ENCODE data around the gene PTPRN2. TPM values are rescaled to one million over a fixed set of nuclear protein-coding genes. Genes with fewer than 3 reads are reported as not detected.

Gene PTPRN2
- polyA plus RNA-seq, 1 experiment: 0.02 TPM

GRCh38 chr7:158108646-158109293 is 478.9 kb downstream of the PTPRN2 start:
- CTCF ChIA-PET: no interaction called here
- POLR2A ChIA-PET: no interaction called here

GRCh38 chr7:158107806-158108205 is 479.8 kb downstream of the PTPRN2 start:
- Histone ChIP-seq H3K27me3 (ENCODE audit: control insufficient read depth, insufficient read depth, low read length) (no peaks in the 10 kb centered on the region), H3K4me3 (ENCODE audit: low read depth, low read length) (no peak overlapping the region), H3K27ac (ENCODE audit: low read depth, low read length) (no peak overlapping the region), H3K9me3 (ENCODE audit: control insufficient read depth, insufficient read depth, low read length) (peaks cover 92% of the 10 kb centered on the region)
- no peak for TF ChIP-seq CTCF (IDR thresholded peaks at IDR 0.05; ENCODE audit: low read depth, low read length)
- ChIA-PET CTCF (no interaction called here), POLR2A (no interaction called here)
- DNase-seq (ENCODE audit: low read depth, low spot score): no peak

More at GRCh38 chr7:158108646-158109293, 478.9 kb downstream of the PTPRN2 start:
- Histone ChIP-seq H3K9me3 (ENCODE audit: control insufficient read depth, insufficient read depth, low read length) (peaks cover 94% of the 10 kb centered on the region), H3K27ac (ENCODE audit: low read depth, low read length) (no peak overlapping the region), H3K4me3 (ENCODE audit: low read depth, low read length) (no peak overlapping the region), H3K27me3 (ENCODE audit: control insufficient read depth, insufficient read depth, low read length) (no peaks in the 10 kb centered on the region)
- DNase-seq (ENCODE audit: low read depth, low spot score): no peak
- TF ChIP-seq CTCF (IDR thresholded peaks at IDR 0.05; ENCODE audit: low read depth, low read length): no peak

- CTCF ChIA-PET: no interaction called here
- Histone ChIP-seq H3K27me3 (ENCODE audit: control insufficient read depth, insufficient read depth, low read length) (no peaks in the 10 kb centered on the region), H3K9me3 (ENCODE audit: control insufficient read depth, insufficient read depth, low read length) (peaks cover 91% of the 10 kb centered on the region), H3K4me3 (ENCODE audit: low read depth, low read length) (no peak overlapping the region), H3K27ac (ENCODE audit: low read depth, low read length) (no peak overlapping the region)
- no peak for TF ChIP-seq CTCF (IDR thresholded peaks at IDR 0.05; ENCODE audit: low read depth, low read length)
- no peak for DNase-seq (ENCODE audit: low read depth, low spot score)
- POLR2A ChIA-PET: no interaction called here
Measured at GRCh38 chr7:158106272-158106671, 481.4 kb downstream of the PTPRN2 start.

- H3K4me3 ChIP-seq (ENCODE audit: low read depth, low read length): no peak overlapping the region
- no peaks in the 10 kb centered on the region for H3K27me3 ChIP-seq (ENCODE audit: control insufficient read depth, insufficient read depth, low read length)
- H3K9me3 ChIP-seq (ENCODE audit: control insufficient read depth, insufficient read depth, low read length): peaks cover 73% of the 10 kb centered on the region
- TF ChIP-seq CTCF (IDR thresholded peaks at IDR 0.05; ENCODE audit: low read depth, low read length): no peak
- DNase-seq (ENCODE audit: low read depth, low spot score): no peak
- H3K27ac ChIP-seq (ENCODE audit: low read depth, low read length): no peak overlapping the region
- CTCF ChIA-PET: no interaction called here
- POLR2A ChIA-PET: no interaction called here
Measured at GRCh38 chr7:158103378-158103777, 484.2 kb downstream of the PTPRN2 start.

GRCh38 chr7:158102897-158103296 is 484.7 kb downstream of the PTPRN2 start:
- Histone ChIP-seq H3K27ac (ENCODE audit: low read depth, low read length) (no peak overlapping the region), H3K27me3 (ENCODE audit: control insufficient read depth, insufficient read depth, low read length) (no peaks in the 10 kb centered on the region), H3K4me3 (ENCODE audit: low read depth, low read length) (no peak overlapping the region), H3K9me3 (ENCODE audit: control insufficient read depth, insufficient read depth, low read length) (peaks cover 73% of the 10 kb centered on the region)
- no peak for TF ChIP-seq CTCF (IDR thresholded peaks at IDR 0.05; ENCODE audit: low read depth, low read length)
- DNase-seq (ENCODE audit: low read depth, low spot score): no peak
- ChIA-PET CTCF (no interaction called here), POLR2A (no interaction called here)
